Liver (tissue), 9 donors: ENCODE data around the gene DAG1. TPM values are rescaled to one million over a fixed set of nuclear protein-coding genes. Genes with fewer than 3 reads are reported as not detected.

ENCODE experiments used
- DNase-seq: peaks from one replicate; pipeline ENCODE4 v3.0.0-alpha.2; 2017; ENCODE audit warnings: low spot score
- H3K27ac ChIP-seq, 2 donors: one replicate each; pipeline ENCODE4 v1.7.0; 2013; ENCODE audit warnings: inconsistent platforms in 2 of 2, low read length in 2 of 2, control low read depth in 1 of 2, low read depth in 1 of 2, mild to moderate bottlenecking in 1 of 2
- H3K27me3 ChIP-seq, 4 donors: one replicate each; pipeline versions ENCODE4 v1.6.1 to v1.7.0; 2013; ENCODE audit warnings: low read length in 3 of 4, inconsistent platforms in 1 of 4, mild to moderate bottlenecking in 1 of 4, moderate library complexity in 1 of 4; ENCODE audit not compliant: control insufficient read depth in 4 of 4, insufficient read depth in 4 of 4
- H3K36me3 ChIP-seq, 4 donors: one replicate each; pipeline versions ENCODE4 v1.6.1 to v1.7.0; 2013; ENCODE audit warnings: low read length in 3 of 4, mild to moderate bottlenecking in 3 of 4, low read depth in 1 of 4, moderate library complexity in 1 of 4; ENCODE audit not compliant: control insufficient read depth in 4 of 4, insufficient read depth in 3 of 4
- H3K4me1 ChIP-seq, 4 donors: one replicate each; pipeline versions ENCODE4 v1.6.1 to v1.7.0; 2013; ENCODE audit warnings: low read length in 3 of 4, mild to moderate bottlenecking in 3 of 4, moderate library complexity in 1 of 4; ENCODE audit not compliant: control insufficient read depth in 4 of 4, insufficient read depth in 4 of 4
- H3K4me3 ChIP-seq, 3 donors: one replicate each; pipeline versions ENCODE4 v1.6.1 to v1.7.0; 2013; ENCODE audit warnings: low read length in 3 of 3, control low read depth in 1 of 3, low read depth in 1 of 3, mild to moderate bottlenecking in 1 of 3
- H3K9ac ChIP-seq, 2 donors: one replicate each; pipeline ENCODE4 v1.7.0; 2013; ENCODE audit warnings: low read length in 2 of 2, mild to moderate bottlenecking in 2 of 2, moderate library complexity in 2 of 2, control low read depth in 1 of 2, low read depth in 1 of 2
- H3K9me3 ChIP-seq, 4 donors: one replicate each; pipeline versions ENCODE4 v1.6.1 to v1.7.0; 2013; ENCODE audit warnings: low read length in 3 of 4; ENCODE audit not compliant: control insufficient read depth in 4 of 4
- ATF3 ChIP-seq: IDR thresholded peaks from 2 replicates; pipeline ENCODE4 v1.6.1; 2016; ENCODE audit warnings: antibody characterized with exemption
- EGR1 ChIP-seq, 2 donors: IDR thresholded peaks; 2 replicates each; pipeline ENCODE4 v1.6.1; 2016 to 2018; ENCODE audit warnings: antibody characterized with exemption in 2 of 2, low read depth in 2 of 2
- FOXA1 ChIP-seq: IDR thresholded peaks from 2 replicates; pipeline ENCODE4 v1.6.1; 2016; ENCODE audit warnings: antibody characterized with exemption
- FOXA2 ChIP-seq: IDR thresholded peaks from 2 replicates; pipeline ENCODE4 v1.6.1; 2016; ENCODE audit warnings: antibody characterized with exemption
- GABPA ChIP-seq, 2 donors: IDR thresholded peaks in 1 of 2; conservative IDR thresholded peaks in 1 of 2; 2 replicates each; pipeline ENCODE4 v1.6.1; 2016; ENCODE audit warnings: antibody characterized with exemption in 2 of 2, mild to moderate bottlenecking in 1 of 2, moderate library complexity in 1 of 2
- HNF4A ChIP-seq, 2 donors: conservative IDR thresholded peaks; 2 replicates each; pipeline ENCODE4 v1.6.1; 2016; ENCODE audit warnings: antibody characterized with exemption in 2 of 2, mild to moderate bottlenecking in 2 of 2
- HNF4G ChIP-seq: IDR thresholded peaks from 2 replicates; pipeline ENCODE4 v1.6.1; 2016; ENCODE audit warnings: antibody characterized with exemption
- JUND ChIP-seq, 2 donors: IDR thresholded peaks; 2 replicates each; pipeline ENCODE4 v1.6.1; 2016; ENCODE audit warnings: antibody characterized with exemption in 2 of 2
- MAX ChIP-seq: IDR thresholded peaks from 2 replicates; pipeline ENCODE4 v1.6.1; 2016; ENCODE audit warnings: antibody characterized with exemption
- NR2F2 ChIP-seq: IDR thresholded peaks from 2 replicates; pipeline ENCODE4 v1.6.1; 2016; ENCODE audit warnings: antibody characterized with exemption
- REST ChIP-seq: IDR thresholded peaks from 2 replicates; pipeline ENCODE4 v1.6.1; 2016; ENCODE audit warnings: antibody characterized with exemption, mild to moderate bottlenecking
- RXRA ChIP-seq, 2 donors: IDR thresholded peaks; 2 replicates each; pipeline ENCODE4 v1.6.1; 2017 to 2018; ENCODE audit warnings: antibody characterized with exemption in 2 of 2, mild to moderate bottlenecking in 1 of 2
- SP1 ChIP-seq: IDR thresholded peaks from 2 replicates; pipeline ENCODE4 v1.6.1; 2018; ENCODE audit warnings: antibody characterized with exemption, mild to moderate bottlenecking
- TAF1 ChIP-seq: conservative IDR thresholded peaks from 2 replicates; pipeline ENCODE4 v1.6.1; 2016; ENCODE audit warnings: antibody characterized with exemption, mild to moderate bottlenecking
- YY1 ChIP-seq: IDR thresholded peaks from 2 replicates; pipeline ENCODE4 v1.6.1; 2016; ENCODE audit warnings: antibody characterized with exemption, mild to moderate bottlenecking
- ZBTB33 ChIP-seq: IDR thresholded peaks from 2 replicates; pipeline ENCODE4 v1.6.1; 2016; ENCODE audit warnings: antibody characterized with exemption
- WGBS: extraction: QIAGEN DNeasy Blood & Tissue Kit; methylation state at CpG from one replicate; pipeline ENCODE4 v1.1.7; 2013; 5-methylcytosine and 5-hydroxymethylcytosine counted together
- polyA plus RNA-seq, 2 donors: library from polyadenylated mRNA; stranded (reverse) in 1 of 2; unstranded in 1 of 2; fragments of 200-250 nt in 1 of 2; fragments of >200 nt in 1 of 2; fragmentation: Nextera tagmentation in 1 of 2; extraction: Ambion mirVana in 1 of 2; gene quantifications; one replicate each; pipeline versions ENCODE4 v1.2.1 to v1.2.3, GENCODE V29; 2013 to 2015
- total RNA-seq, 2 donors: library from RNA; depleted of rRNA; stranded (reverse); fragments of >200 nt; gene quantifications; one replicate each; pipeline ENCODE4 v1.2.3, GENCODE V29; 2014
- donor health status: healthy.
- donor health status: healthy.
- donor health status: healthy.
- donor health status: healthy.
- donor health status: healthy.

Gene DAG1
- total and polyA plus RNA-seq, 4 donors: 12.1 to 54.4 (median 28.5) TPM

- peaks cover 7 to 19% (median 13%) of the 10 kb centered on the region in 4 donors for H3K4me1 ChIP-seq
- no peaks in the 10 kb centered on the region for H3K36me3 ChIP-seq
- TF ChIP-seq YY1: no peak
- no peak for TF ChIP-seq HNF4A (conservative IDR thresholded peaks at IDR 0.05)
- TF ChIP-seq HNF4G: no peak
- no peak for TF ChIP-seq REST
- TF ChIP-seq TAF1: no peak
- TF ChIP-seq ATF3: no peak
- no peak for TF ChIP-seq GABPA (IDR thresholded peaks at IDR 0.05 in 1 of 2, conservative IDR thresholded peaks at IDR 0.05 in 1 of 2)
- no peak for TF ChIP-seq JUND (IDR thresholded peaks at IDR 0.05)
- no peak for TF ChIP-seq FOXA2
- no peak for TF ChIP-seq ZBTB33
- no peak for TF ChIP-seq FOXA1
- TF ChIP-seq NR2F2: no peak
- no peak for TF ChIP-seq RXRA (IDR thresholded peaks at IDR 0.05)
- TF ChIP-seq MAX: no peak
- no peak for TF ChIP-seq SP1
- no peak for DNase-seq
- H3K9ac ChIP-seq: no peak overlapping the region
- H3K27ac ChIP-seq: no peak overlapping the region
- no peaks in the 10 kb centered on the region for H3K27me3 ChIP-seq
- no peaks in the 10 kb centered on the region for H3K9me3 ChIP-seq
- H3K4me3 ChIP-seq: no peak overlapping the region
These were observed 82.0 kb downstream of the DAG1 start for GRCh38 chr3:49552087-49552486.

- 70% methylated on average over 8 of the region's 8 CpGs for WGBS
- Histone ChIP-seq H3K27ac (no peak overlapping the region), H3K36me3 (no peaks in the 10 kb centered on the region), H3K4me1 (peaks cover 7 to 19% (median 13%) of the 10 kb centered on the region in 4 donors), H3K27me3 (no peaks in the 10 kb centered on the region), H3K9me3 (no peaks in the 10 kb centered on the region), H3K4me3 (peak overlapping the region in 1 of 3 donors; percentile 85), H3K9ac (no peak overlapping the region)
- TF ChIP-seq EGR1 (IDR thresholded peaks at IDR 0.05; ENCODE audit: low read depth in 2 of 2): no peak
- TF ChIP-seq MAX: no peak
- TF ChIP-seq FOXA1: no peak
- no peak for TF ChIP-seq YY1
- no peak for DNase-seq
These were observed 83.2 kb downstream of the DAG1 start for GRCh38 chr3:49553324-49553691.
